H1 (cell line): ENCODE data around the gene RHOBTB3. TPM values are rescaled to one million over a fixed set of nuclear protein-coding genes. Genes with fewer than 3 reads are reported as not detected.

Experiments
- CTCF ChIA-PET: fragments of 300-600 bp; sonication (Branson Sonifier 250); formaldehyde crosslinking; loops from one replicate; lab custom pipeline; 2021; ENCODE audit not compliant: partially characterized antibody; lab: Charles Lee
- POLR2A ChIA-PET: fragments of 300-600 bp; sonication (Branson Sonifier 250); formaldehyde crosslinking; loops from one replicate; lab custom pipeline; 2021; ENCODE audit warnings: inconsistent platforms; ENCODE audit not compliant: partially characterized antibody; lab: Charles Lee
- DNase-seq, 2 experiments: peaks; one replicate each; pipeline versions ENCODE4 v3.0.0 to v3.0.0-alpha.2; 2010 to 2022; ENCODE audit warnings: low spot score in 2 of 2, low read depth in 1 of 2, mixed read lengths in 1 of 2
- FAIRE-seq: peaks from 2 replicates; lab custom pipeline; 2011; peaks lifted over from hg19 to GRCh38; lab: Jason Lieb, UNC
- H2AFZ ChIP-seq: 2 replicates; pipeline ENCODE4 v1.8.1; 2012; ENCODE audit warnings: low read length, inconsistent platforms
- H2AK5ac ChIP-seq: 2 replicates; pipeline ENCODE4 v1.6.1; 2013; ENCODE audit warnings: low read depth, low read length
- H2BK120ac ChIP-seq: replicated peaks from 2 replicates; pipeline ENCODE3; 2013; ENCODE audit warnings: low read depth, low read length, inconsistent platforms
- H2BK12ac ChIP-seq: 2 replicates; pipeline ENCODE4 v1.6.1; 2013; ENCODE audit warnings: low read depth, low read length
- H2BK15ac ChIP-seq: 2 replicates; pipeline ENCODE4 v1.6.1; 2013; ENCODE audit warnings: low read length
- H2BK20ac ChIP-seq: 2 replicates; pipeline ENCODE4 v1.6.1; 2013; ENCODE audit warnings: low read length
- H2BK5ac ChIP-seq: 2 replicates; pipeline ENCODE4 v1.6.1; 2013; ENCODE audit warnings: low read depth, low read length
- H3K14ac ChIP-seq: 2 replicates; pipeline ENCODE4 v1.6.1; 2013; ENCODE audit warnings: inconsistent platforms; ENCODE audit not compliant: insufficient read length
- H3K18ac ChIP-seq: 2 replicates; pipeline ENCODE4 v1.6.1; 2013; ENCODE audit warnings: low read length; ENCODE audit errors: extremely low read depth
- H3K23ac ChIP-seq: 2 replicates; pipeline ENCODE4 v1.6.1; 2013; ENCODE audit warnings: inconsistent platforms; ENCODE audit not compliant: insufficient read length
- H3K23me2 ChIP-seq: 2 replicates; pipeline ENCODE4 v1.6.1; 2013; ENCODE audit warnings: low read depth, low read length
- H3K27ac ChIP-seq: 2 replicates; pipeline ENCODE4 v1.6.1; 2011; ENCODE audit warnings: low read depth, low read length, inconsistent platforms
- H3K27me3 ChIP-seq, 4 experiments: replicated peaks in 1 of 4; 1 replicate in 1 of 4; 2 replicates in 3 of 4; pipeline versions ENCODE4 v1.6.1 to v1.8.1; 2011 to 2013; ENCODE audit warnings: low read length in 3 of 4, mild to moderate bottlenecking in 3 of 4, inconsistent platforms in 2 of 4, mixed read lengths in 2 of 4, moderate library complexity in 1 of 4; ENCODE audit not compliant: control insufficient read depth in 3 of 4, insufficient read depth in 3 of 4; ENCODE audit errors: extremely low read depth in 1 of 4
- H3K36me3 ChIP-seq, 4 experiments: 2 replicates each; pipeline versions ENCODE4 v1.6.1 to v1.8.1; 2011 to 2013; ENCODE audit warnings: mild to moderate bottlenecking in 4 of 4, low read length in 3 of 4, moderate library complexity in 2 of 4, control low read depth in 1 of 4, inconsistent platforms in 1 of 4; ENCODE audit not compliant: insufficient read depth in 4 of 4, control insufficient read depth in 2 of 4
- H3K4ac ChIP-seq: replicated peaks from 2 replicates; pipeline ENCODE3; 2013; ENCODE audit warnings: low read length, low read depth, mixed read lengths, inconsistent platforms; ENCODE audit not compliant: insufficient read length
- H3K4me1 ChIP-seq, 4 experiments: replicated peaks in 1 of 4; 1 replicate in 1 of 4; 2 replicates in 3 of 4; pipeline versions ENCODE4 v1.6.1 to v1.8.1; 2011 to 2013; ENCODE audit warnings: low read length in 3 of 4, inconsistent platforms in 2 of 4, mixed read lengths in 1 of 4; ENCODE audit not compliant: insufficient read depth in 4 of 4, control insufficient read depth in 3 of 4
- H3K4me2 ChIP-seq, 2 experiments: 2 replicates each; pipeline versions ENCODE4 v1.6.1 to v1.8.1; 2011 to 2013; ENCODE audit warnings: low read depth in 2 of 2, low read length in 2 of 2, control low read depth in 1 of 2, inconsistent platforms in 1 of 2, mild to moderate bottlenecking in 1 of 2; ENCODE audit not compliant: insufficient read depth in 1 of 2
- H3K4me3 ChIP-seq, 4 experiments: fragments of 200-600, 300-600 bp in 1 of 4; sonication (generic), shearing (Covaris generic), sonication (Bioruptor Twin) in 1 of 4; 2 replicates each; pipeline versions ENCODE4 v1.5.1 to v1.8.1; 2011 to 2016; ENCODE audit warnings: low read length in 4 of 4, low read depth in 3 of 4, control low read depth in 2 of 4, inconsistent platforms in 2 of 4, mild to moderate bottlenecking in 2 of 4, mixed read lengths in 1 of 4, moderate library complexity in 1 of 4; ENCODE audit not compliant: insufficient read depth in 2 of 4; ENCODE audit errors: extremely low read depth in 1 of 4
- H3K56ac ChIP-seq: replicated peaks from 2 replicates; pipeline ENCODE3; 2013; ENCODE audit warnings: low read depth, mild to moderate bottlenecking, mixed read lengths, low read length, inconsistent platforms; ENCODE audit not compliant: insufficient read length
- H3K79me1 ChIP-seq: 2 replicates; pipeline ENCODE4 v1.6.1; 2013; ENCODE audit warnings: low read depth, low read length, control low read depth
- H3K79me2 ChIP-seq, 2 experiments: 2 replicates each; pipeline versions ENCODE4 v1.6.1 to v1.8.1; 2012 to 2013; ENCODE audit warnings: low read length in 2 of 2, mild to moderate bottlenecking in 2 of 2, inconsistent platforms in 1 of 2; ENCODE audit not compliant: insufficient read depth in 2 of 2, control insufficient read depth in 1 of 2
- H3K9ac ChIP-seq, 4 experiments: replicated peaks in 1 of 4; 1 replicate in 1 of 4; 2 replicates in 3 of 4; pipeline versions ENCODE4 v1.6.1 to v1.8.1; 2011 to 2013; ENCODE audit warnings: low read depth in 3 of 4, low read length in 3 of 4, control low read depth in 2 of 4, mild to moderate bottlenecking in 2 of 4, moderate library complexity in 2 of 4, inconsistent platforms in 1 of 4; ENCODE audit errors: extremely low read depth in 1 of 4
- H3K9me3 ChIP-seq, 2 experiments: 2 replicates each; pipeline versions ENCODE4 v1.6.1 to v1.8.1; 2012 to 2013; ENCODE audit warnings: mild to moderate bottlenecking in 2 of 2, moderate library complexity in 2 of 2, control low read depth in 1 of 2, inconsistent platforms in 1 of 2, low read depth in 1 of 2, low read length in 1 of 2, mixed read lengths in 1 of 2; ENCODE audit not compliant: insufficient read depth in 2 of 2
- H4K20me1 ChIP-seq, 2 experiments: replicated peaks in 1 of 2; 2 replicates each; pipeline versions ENCODE3 to v1.8.1; 2011 to 2013; ENCODE audit warnings: inconsistent platforms in 2 of 2, low read length in 2 of 2, mild to moderate bottlenecking in 1 of 2; ENCODE audit not compliant: insufficient read depth in 2 of 2, control insufficient read depth in 1 of 2
- H4K5ac ChIP-seq: 2 replicates; pipeline ENCODE4 v1.6.1; 2013; ENCODE audit warnings: low read length, low read depth, mixed read lengths, inconsistent platforms; ENCODE audit not compliant: insufficient read length
- H4K8ac ChIP-seq: 2 replicates; pipeline ENCODE4 v1.8.0; 2013; ENCODE audit warnings: mild to moderate bottlenecking, moderate library complexity, low read length, inconsistent platforms; ENCODE audit not compliant: insufficient read depth; ENCODE audit errors: extremely low read depth
- H4K91ac ChIP-seq: replicated peaks from 2 replicates; pipeline ENCODE3; 2013; ENCODE audit warnings: low read length, mixed read lengths, inconsistent platforms; ENCODE audit not compliant: insufficient read length
- CEBPB ChIP-seq: IDR thresholded peaks from 2 replicates; pipeline ENCODE4 v1.6.1; 2012; ENCODE audit warnings: low read depth, low read length
- EZH2 ChIP-seq: fragments of 200-600 bp; sonication (generic); IDR thresholded peaks from 2 replicates; pipeline ENCODE4 v1.7.1; 2012; ENCODE audit warnings: low read depth, mild to moderate bottlenecking, moderate library complexity, low read length, inconsistent platforms; ENCODE audit not compliant: severe bottlenecking
- FOSL1 ChIP-seq: IDR thresholded peaks from 2 replicates; pipeline ENCODE4 v1.6.1; 2011; ENCODE audit warnings: mild to moderate bottlenecking, low read depth, low read length, moderate library complexity; ENCODE audit not compliant: insufficient read depth
- HDAC6 ChIP-seq: IDR thresholded peaks from one replicate; pipeline ENCODE4 v1.7.1; 2012; ENCODE audit warnings: low read depth, mild to moderate bottlenecking, inconsistent platforms, low read length, moderate library complexity
- MAFK ChIP-seq: IDR thresholded peaks from 2 replicates; pipeline ENCODE4 v1.6.1; 2012; ENCODE audit warnings: low read depth, mild to moderate bottlenecking, improper control_type of control experiment, low read length
- SIRT6 ChIP-seq: IDR thresholded peaks from one replicate; pipeline ENCODE4 v1.7.1; 2012; ENCODE audit warnings: low read length, inconsistent platforms
- TAF1 ChIP-seq: IDR thresholded peaks from 2 replicates; pipeline ENCODE4 v1.6.1; 2011; ENCODE audit warnings: mild to moderate bottlenecking, low read depth, low read length
- TCF12 ChIP-seq: IDR thresholded peaks from 2 replicates; pipeline ENCODE4 v1.6.1; 2011; ENCODE audit warnings: low read depth, mild to moderate bottlenecking, low read length
- YY1 ChIP-seq: IDR thresholded peaks from 2 replicates; pipeline ENCODE4 v1.6.1; 2011; ENCODE audit warnings: low read depth, mild to moderate bottlenecking, low read length
- WGBS, 2 experiments: shearing (Covaris generic) in 1 of 2; methylation state at CpG; one replicate each; pipeline versions ENCODE4 v1.1.6 to v1.1.7; 2013 to 2015; ENCODE audit warnings: low lambda C conversion rate in 2 of 2, mixed read lengths in 2 of 2, inconsistent platforms in 1 of 2, low coverage in 1 of 2, missing lambda C conversion rate in 1 of 2; ENCODE audit not compliant: insufficient replicate concordance in 2 of 2, insufficient coverage in 1 of 2, insufficient read length in 1 of 2; ENCODE audit errors: extremely low coverage in 1 of 2, missing lambda C conversion rate in 1 of 2; 5-methylcytosine and 5-hydroxymethylcytosine counted together
- polyA plus RNA-seq, 7 experiments: library from polyadenylated mRNA; depleted of rRNA in 3 of 7; stranded (reverse) in 5 of 7; unstranded in 2 of 7; fragments of >200 nt in 5 of 7; fragments of 200-250 nt in 2 of 7; gene quantifications; 1 replicate in 5 of 7; 2 replicates in 1 of 7; 4 replicates in 1 of 7; pipeline versions ENCODE4 v1.2.1 to v1.2.3, GENCODE V29; 2011 to 2013; ENCODE audit warnings: missing spikeins in 2 of 7, mixed read lengths in 2 of 7
- total RNA-seq: library from RNA; stranded (reverse); fragmentation: NEBNext Ultra II Directional; extraction: Animal tissue kit (Norgen Biotek cat#: 25700); gene quantifications from 2 replicates; pipeline ENCODE4 v1.2.1, GENCODE V29; 2021
- TF ChIP-seq, protein P1 (sequence below), 3 experiments: IDR thresholded peaks; 1 replicate in 2 of 3; 2 replicates in 1 of 3; pipeline versions ENCODE4 v1.5.1 to v1.6.1; 2011; ENCODE audit warnings: low read length in 3 of 3, mild to moderate bottlenecking in 3 of 3, inconsistent platforms in 2 of 3, low read depth in 1 of 3, moderate library complexity in 1 of 3; ENCODE audit not compliant: insufficient read depth in 1 of 3; ENCODE audit errors: control extremely low read depth in 1 of 3
- TF ChIP-seq, protein P2 (sequence below): IDR thresholded peaks from 2 replicates; pipeline ENCODE4 v1.6.1; 2012; ENCODE audit warnings: low read length, inconsistent platforms

RHOBTB3 gene
- total and polyA plus RNA-seq, 2 of the 8 experiments (the other 6 are each of a cell fraction or from before 2014, with no cell fraction given): 8.2 to 17.5 TPM

DNA sequence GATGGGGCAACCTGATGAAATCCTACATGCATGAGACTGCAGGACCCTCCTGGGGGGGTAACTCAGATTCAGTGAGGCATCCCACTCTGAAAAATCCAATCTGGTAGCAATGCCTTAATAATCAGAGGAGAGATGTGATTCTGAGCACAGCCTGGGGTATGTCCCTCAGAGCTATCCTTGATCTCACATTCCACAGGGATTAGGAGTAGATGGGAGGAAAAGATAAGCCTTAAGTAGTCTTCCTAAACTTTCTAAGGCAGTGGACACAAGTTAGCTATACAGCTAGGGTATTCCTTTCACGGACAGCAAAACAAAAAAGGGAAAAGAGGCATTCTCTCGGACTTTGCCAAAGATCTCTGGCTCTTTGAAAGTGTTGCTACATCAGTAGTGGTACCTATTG is 44.5 kb upstream of the RHOBTB3 start:
- Histone ChIP-seq H3K9me3 (no peaks in the 10 kb centered on the region; a peak in 1 of 4 replicates), H3K36me3 (no peaks in the 10 kb centered on the region), H2BK120ac (no peak overlapping the region), H3K4me3 (no peak overlapping the region), H2BK15ac (no peak overlapping the region), H2AK5ac (no peak overlapping the region), H2BK20ac (no peak overlapping the region), H3K4me2 (no peak overlapping the region), H3K27ac (no peak overlapping the region), H3K23ac (no peak overlapping the region), H3K9ac (no peak overlapping the region), H3K23me2 (no peaks in the 10 kb centered on the region), H3K18ac (no peak overlapping the region), H2BK5ac (no peak overlapping the region), H3K79me2 (no peaks in the 10 kb centered on the region), H4K91ac (no peak overlapping the region), H3K56ac (no peak overlapping the region), H3K4ac (no peak overlapping the region), H3K14ac (no peak overlapping the region), H3K27me3 (no peaks in the 10 kb centered on the region), H4K20me1 (no peaks in the 10 kb centered on the region), H4K5ac (no peak overlapping the region), H3K4me1 (no peaks in the 10 kb centered on the region), H3K79me1 (no peaks in the 10 kb centered on the region), H2BK12ac (no peak overlapping the region), H2AFZ (no peak overlapping the region), H4K8ac (no peak overlapping the region)
- DNase-seq (no peak), FAIRE-seq (no peak)
- ChIA-PET CTCF (no interaction called here), POLR2A (no interaction called here)
- WGBS, 2 experiments: 88% methylated on average over 2 of the region's 2 CpGs; no CpG with 5 or more reads in 1 of the 2 experiments
- TF ChIP-seq TCF12 (no peak), EZH2 (no peak), MAFK (no peak), TAF1 (no peak), CEBPB (no peak), SIRT6 (no peak), HDAC6 (no peak), FOSL1 (no peak), YY1 (no peak)
- TF ChIP-seq, protein P1, sequence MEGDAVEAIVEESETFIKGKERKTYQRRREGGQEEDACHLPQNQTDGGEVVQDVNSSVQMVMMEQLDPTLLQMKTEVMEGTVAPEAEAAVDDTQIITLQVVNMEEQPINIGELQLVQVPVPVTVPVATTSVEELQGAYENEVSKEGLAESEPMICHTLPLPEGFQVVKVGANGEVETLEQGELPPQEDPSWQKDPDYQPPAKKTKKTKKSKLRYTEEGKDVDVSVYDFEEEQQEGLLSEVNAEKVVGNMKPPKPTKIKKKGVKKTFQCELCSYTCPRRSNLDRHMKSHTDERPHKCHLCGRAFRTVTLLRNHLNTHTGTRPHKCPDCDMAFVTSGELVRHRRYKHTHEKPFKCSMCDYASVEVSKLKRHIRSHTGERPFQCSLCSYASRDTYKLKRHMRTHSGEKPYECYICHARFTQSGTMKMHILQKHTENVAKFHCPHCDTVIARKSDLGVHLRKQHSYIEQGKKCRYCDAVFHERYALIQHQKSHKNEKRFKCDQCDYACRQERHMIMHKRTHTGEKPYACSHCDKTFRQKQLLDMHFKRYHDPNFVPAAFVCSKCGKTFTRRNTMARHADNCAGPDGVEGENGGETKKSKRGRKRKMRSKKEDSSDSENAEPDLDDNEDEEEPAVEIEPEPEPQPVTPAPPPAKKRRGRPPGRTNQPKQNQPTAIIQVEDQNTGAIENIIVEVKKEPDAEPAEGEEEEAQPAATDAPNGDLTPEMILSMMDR (IDR thresholded peaks at IDR 0.05; ENCODE audit: control extremely low read depth in 1 of 3, insufficient read depth in 1 of 3, low read depth in 1 of 3, low read length in 3 of 3): no peak
- TF ChIP-seq, protein P2, sequence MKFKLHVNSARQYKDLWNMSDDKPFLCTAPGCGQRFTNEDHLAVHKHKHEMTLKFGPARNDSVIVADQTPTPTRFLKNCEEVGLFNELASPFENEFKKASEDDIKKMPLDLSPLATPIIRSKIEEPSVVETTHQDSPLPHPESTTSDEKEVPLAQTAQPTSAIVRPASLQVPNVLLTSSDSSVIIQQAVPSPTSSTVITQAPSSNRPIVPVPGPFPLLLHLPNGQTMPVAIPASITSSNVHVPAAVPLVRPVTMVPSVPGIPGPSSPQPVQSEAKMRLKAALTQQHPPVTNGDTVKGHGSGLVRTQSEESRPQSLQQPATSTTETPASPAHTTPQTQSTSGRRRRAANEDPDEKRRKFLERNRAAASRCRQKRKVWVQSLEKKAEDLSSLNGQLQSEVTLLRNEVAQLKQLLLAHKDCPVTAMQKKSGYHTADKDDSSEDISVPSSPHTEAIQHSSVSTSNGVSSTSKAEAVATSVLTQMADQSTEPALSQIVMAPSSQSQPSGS: no peak
